Heart left ventricle (tissue), 13 donors: Measurements from ENCODE around the gene OBP2A.

Experiments used
- POLR2A ChIP-seq, 2 donors: fragments of 450-650 bp; IDR thresholded peaks; one replicate each; pipeline ENCODE4 v1.6.1; 2017; ENCODE audit warnings: antibody characterized with exemption in 2 of 2, mild to moderate bottlenecking in 2 of 2, moderate library complexity in 2 of 2
- TF ChIP-seq, protein P1 (sequence below), 12 donors: fragments of 200-600 bp; sonication (generic) in 4 of 12; IDR thresholded peaks; one replicate each; pipeline versions ENCODE4 v1.5.0 to v1.8.0; 2018 to 2022; ENCODE audit warnings: antibody characterized with exemption in 12 of 12, mild to moderate bottlenecking in 5 of 12
- donor health status: ischemic (EF 13 %, LVEDD 7.1; RV severe dilation, severe dysfunction).
- donor health status: DM: no; HTN: yes; CAD: no.
- donor health status: DM: no; HTN: no; CAD: no.
- donor health status: ischemic (EF 25% LVEDD 6.9; RV normal size, moderate dysfunction).
- donor health status: ischemic (EF 25% LVEDD 5.7; RV mildly dilated, moderate dysfunction).
- donor health status: ischemic (EF 35%, LVEDD 5.7; RV mildly dilated, moderate dysfunction).
- donor health status: nonischemic (EF 11% LVEDD 7.7; RV severe dilation, severe dysfunction).
- donor health status: DM: yes; HTN: yes; CAD: no.
- donor health status: PGD.
- donor health status: ischemic (EF 29% LVEDD 5.4; RV normal size, mild dysfunction).
- donor health status: nonischemic (EF 23%, LVEDD 6.1; RV moderate dilation, normal function).

DNA sequence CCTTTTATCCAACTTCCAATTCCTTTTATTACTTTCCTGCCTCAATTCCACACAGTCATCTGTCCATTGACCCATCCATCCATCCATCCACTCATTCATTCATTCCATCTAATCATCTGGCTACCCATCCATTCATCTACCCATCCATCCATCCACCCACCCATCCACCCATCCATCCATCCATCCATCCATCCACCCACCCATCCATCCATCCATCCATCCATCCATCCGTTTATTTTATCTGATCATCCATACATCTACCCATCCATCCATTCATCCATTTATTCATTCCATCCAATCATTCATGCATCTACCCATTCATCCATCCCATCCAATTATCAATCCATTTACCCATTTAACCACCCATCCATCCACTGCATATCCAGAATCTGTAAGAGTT, 27.2 kb downstream of the OBP2A start:
- TF ChIP-seq, protein P1, sequence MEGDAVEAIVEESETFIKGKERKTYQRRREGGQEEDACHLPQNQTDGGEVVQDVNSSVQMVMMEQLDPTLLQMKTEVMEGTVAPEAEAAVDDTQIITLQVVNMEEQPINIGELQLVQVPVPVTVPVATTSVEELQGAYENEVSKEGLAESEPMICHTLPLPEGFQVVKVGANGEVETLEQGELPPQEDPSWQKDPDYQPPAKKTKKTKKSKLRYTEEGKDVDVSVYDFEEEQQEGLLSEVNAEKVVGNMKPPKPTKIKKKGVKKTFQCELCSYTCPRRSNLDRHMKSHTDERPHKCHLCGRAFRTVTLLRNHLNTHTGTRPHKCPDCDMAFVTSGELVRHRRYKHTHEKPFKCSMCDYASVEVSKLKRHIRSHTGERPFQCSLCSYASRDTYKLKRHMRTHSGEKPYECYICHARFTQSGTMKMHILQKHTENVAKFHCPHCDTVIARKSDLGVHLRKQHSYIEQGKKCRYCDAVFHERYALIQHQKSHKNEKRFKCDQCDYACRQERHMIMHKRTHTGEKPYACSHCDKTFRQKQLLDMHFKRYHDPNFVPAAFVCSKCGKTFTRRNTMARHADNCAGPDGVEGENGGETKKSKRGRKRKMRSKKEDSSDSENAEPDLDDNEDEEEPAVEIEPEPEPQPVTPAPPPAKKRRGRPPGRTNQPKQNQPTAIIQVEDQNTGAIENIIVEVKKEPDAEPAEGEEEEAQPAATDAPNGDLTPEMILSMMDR (IDR thresholded peaks at IDR 0.05), result no peak
- no peak for TF ChIP-seq POLR2A (IDR thresholded peaks at IDR 0.05)
